Pancreas (tissue), 10 donors: ENCODE data around the gene HLA-B. TPM values are rescaled to one million over a fixed set of nuclear protein-coding genes. Genes with fewer than 3 reads are reported as not detected.

Source experiments
- ATAC-seq, 4 donors: fragments of 200-7000 bp; cut with Tn5 transposase; one replicate each; pipeline versions ENCODE4 v1.8.0 to v1.9.1; 2020; ENCODE audit warnings: mild to moderate bottlenecking in 4 of 4, moderate library complexity in 4 of 4
- DNase-seq, 6 donors: peaks; one replicate each; pipeline ENCODE4 v3.0.0-alpha.2; 2020
- FAIRE-seq: peaks from 2 replicates; lab custom pipeline; 2012; peaks lifted over from hg19 to GRCh38; lab: Jason Lieb, UNC
- H3K27ac ChIP-seq, 4 donors: fragments of 200-600 bp; sonication (generic); 1 replicate in 3 of 4; 2 replicates in 1 of 4; pipeline versions ENCODE4 v1.5.0 to v1.8.0; 2020
- H3K27me3 ChIP-seq, 4 donors: fragments of 200-600 bp; one replicate each; pipeline ENCODE4 v1.8.0; 2021
- H3K36me3 ChIP-seq, 3 donors: fragments of 200-600 bp; sonication (generic) in 1 of 3; one replicate each; pipeline versions ENCODE4 v1.5.0 to v1.8.0; 2020 to 2021
- H3K4me1 ChIP-seq, 3 donors: fragments of 200-600 bp; one replicate each; pipeline ENCODE4 v1.8.0; 2021
- H3K4me3 ChIP-seq, 4 donors: fragments of 200-600 bp; sonication (generic) in 2 of 4; one replicate each; pipeline versions ENCODE4 v1.5.0 to v1.8.0; 2020 to 2021
- H3K9me3 ChIP-seq, 4 donors: fragments of 200-600 bp; one replicate each; pipeline ENCODE4 v1.8.0; 2021
- CTCF ChIP-seq, 4 donors: fragments of 200-600 bp; sonication (generic) in 3 of 4; IDR thresholded peaks; one replicate each; pipeline versions ENCODE4 v1.5.0 to v1.8.0; 2021; ENCODE audit warnings: antibody characterized with exemption in 4 of 4
- WGBS, 2 donors: extraction: QIAGEN DNeasy Blood & Tissue Kit; methylation state at CpG; one replicate each; pipeline ENCODE4 v1.1.7; 2013; 5-methylcytosine and 5-hydroxymethylcytosine counted together
- intact Hi-C, 3 donors: fragments of 100-400 bp; cut with DNase I; formaldehyde crosslinking; loops; one replicate each; pipeline versions ENCODE4 v1.11.1 to v1.14.2; 2022
- polyA plus RNA-seq, 2 donors: library from polyadenylated mRNA; stranded (reverse); fragments of 200-250 nt; gene quantifications; one replicate each; pipeline ENCODE4 v1.2.3, GENCODE V29; 2013
- total RNA-seq, 6 donors: library from RNA; stranded (reverse); fragmentation: NEBNext Ultra II Directional in 4 of 6; extraction: Animal tissue kit (Norgen Biotek cat#: 25700) in 4 of 6; gene quantifications; one replicate each; pipeline versions ENCODE4 v1.2.1 to v1.2.4, GENCODE V29; 2021 to 2023
- donor health status: healthy with polysubstance abuse.
- donor health status: DM: no; HTN: no; CAD: no; lungs with moderate emphysema.
- donor health status: DM: no; HTN: no; CAD: no.
- donor health status: control.
- donor health status: control.
- donor health status: Bipolar disorder and iron deficiency.
- donor health status: DM: yes; HTN: yes; CAD: no.
- donor health status: DM: no; HTN: no; CAD: no.
- donor health status: DM: no; HTN: no; CAD: no.
- donor health status: DM: yes; HTN: yes; CAD: no.

HLA-B gene
- total and polyA plus RNA-seq, 8 donors = 141 to 1,089 (median 262) TPM

DNA sequence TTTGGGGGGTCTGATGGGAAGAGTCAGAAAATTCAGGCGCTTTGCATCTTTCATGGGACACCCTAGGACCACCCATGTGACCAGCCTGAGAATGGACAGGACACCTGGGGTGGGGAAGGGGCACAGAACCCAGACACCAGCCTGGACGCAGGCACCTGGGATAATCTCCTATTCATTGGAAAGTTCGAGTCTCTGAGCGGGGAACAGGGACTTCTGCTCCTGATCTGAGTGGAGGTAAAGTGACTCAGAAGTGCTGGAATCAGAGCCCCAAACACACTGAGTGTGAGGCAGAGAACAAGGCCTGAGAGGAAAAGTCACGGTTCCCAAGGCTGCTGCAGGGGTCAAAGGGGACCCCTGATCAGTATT, 1.4 kb downstream of the HLA-B start:
- TF ChIP-seq CTCF (IDR thresholded peaks at IDR 0.05) = no peak
- Histone ChIP-seq H3K4me1 (peaks cover 0 to 6% (median 0%) of the 10 kb centered on the region in 3 donors), H3K9me3 (no peaks in the 10 kb centered on the region), H3K27ac (no peak overlapping the region), H3K4me3 (peak overlapping the region in 3 of 4 donors; percentile 5 to 51 (median 50)), H3K36me3 (no peaks in the 10 kb centered on the region), H3K27me3 (no peaks in the 10 kb centered on the region)
- FAIRE-seq (no peak), DNase-seq (no peak), ATAC-seq (no peak)
- intact Hi-C loops = loop anchor here in 1 of 3 donors (10.0 kb wide), 1 partner anchor 71 kb away; no protein-coding TSS in a partner anchor
- 75 to 89% methylated on average over 5 of the region's 5 CpGs for WGBS, 2 donors

GRCh38 chr6:31354864-31355582, 2.0 kb downstream of the HLA-B start:
- no peak for DNase-seq
- Histone ChIP-seq H3K9me3 (no peaks in the 10 kb centered on the region), H3K27me3 (no peaks in the 10 kb centered on the region), H3K4me1 (peaks cover 0 to 6% (median 0%) of the 10 kb centered on the region in 3 donors), H3K4me3 (peak overlapping the region in 2 of 4 donors; percentile 50 to 51), H3K27ac (no peak overlapping the region), H3K36me3 (no peaks in the 10 kb centered on the region)
- intact Hi-C loops = loop anchor here in 1 of 3 donors (10.0 kb wide), 1 partner anchor 70 kb away; no protein-coding TSS in a partner anchor
- no peak for ATAC-seq
- TF ChIP-seq CTCF (IDR thresholded peaks at IDR 0.05) = no peak
- no peak for FAIRE-seq
- WGBS, 2 donors = 69 to 74% methylated on average over 11 of the region's 11 CpGs

- FAIRE-seq (no peak), ATAC-seq (no peak), DNase-seq (no peak)
- H3K4me3 ChIP-seq = peak overlapping the region in 1 of 4 donors; percentile 50
- H3K27ac ChIP-seq = no peak overlapping the region
- H3K4me1 ChIP-seq = peaks cover 0 to 6% (median 0%) of the 10 kb centered on the region in 3 donors
- WGBS, 2 donors = 66 to 69% methylated on average over 10 to 11 of the region's 11 CpGs
- intact Hi-C loops = loop anchor here in 1 of 3 donors (10.0 kb wide), 1 partner anchor 70 kb away; no protein-coding TSS in a partner anchor
- no peak for TF ChIP-seq CTCF (IDR thresholded peaks at IDR 0.05)
- H3K36me3 ChIP-seq = no peaks in the 10 kb centered on the region
- no peaks in the 10 kb centered on the region for H3K27me3 ChIP-seq
- H3K9me3 ChIP-seq = no peaks in the 10 kb centered on the region
Measured at GRCh38 chr6:31354158-31354863, 2.7 kb downstream of the HLA-B start.

DNA sequence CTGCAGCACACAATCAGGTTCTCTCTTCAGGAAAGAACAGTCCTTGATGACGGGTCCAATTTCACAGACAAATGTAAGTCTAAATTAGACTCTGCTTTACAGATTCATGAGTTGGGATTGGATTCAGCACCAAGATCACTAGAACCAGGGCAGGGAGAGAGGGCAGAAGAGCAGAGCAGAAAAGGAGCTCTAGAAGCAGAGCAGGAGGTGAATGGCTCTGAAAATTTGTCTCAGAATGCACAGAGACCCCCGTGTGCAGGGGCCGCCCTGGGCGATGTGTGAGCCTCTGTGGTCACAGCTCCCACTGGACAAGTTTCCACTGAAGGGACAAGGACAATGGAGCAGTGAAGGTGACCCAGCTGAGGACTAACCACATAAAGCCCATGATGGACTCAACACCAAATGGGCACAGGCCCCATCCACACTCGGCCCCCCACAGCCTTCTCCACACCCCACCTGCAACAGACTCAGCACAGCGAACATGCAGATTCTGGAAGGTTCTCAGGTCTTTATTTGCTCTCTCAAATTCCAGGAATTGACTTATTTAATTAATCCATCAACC, 3.5 kb downstream of the HLA-B start:
- Histone ChIP-seq H3K27me3 (no peaks in the 10 kb centered on the region), H3K27ac (no peak overlapping the region), H3K4me1 (peaks cover 0 to 6% (median 0%) of the 10 kb centered on the region in 3 donors), H3K4me3 (no peak overlapping the region), H3K9me3 (no peaks in the 10 kb centered on the region), H3K36me3 (no peaks in the 10 kb centered on the region)
- 51 to 63% methylated on average over 6 of the region's 6 CpGs for WGBS, 2 donors
- intact Hi-C loops = loop anchor here in 1 of 3 donors (10.0 kb wide), 1 partner anchor 69 kb away; no protein-coding TSS in a partner anchor
- no peak for TF ChIP-seq CTCF (IDR thresholded peaks at IDR 0.05)
- ATAC-seq = no peak
- FAIRE-seq = no peak
- DNase-seq = no peak
